ENCODE data around the gene TMEM145.

Gene TMEM145

GRCh38 chr19:42290523-42291434 lies 22.3 kb upstream of the TMEM145 start:
- Histone ChIP-seq H3K4me3 (ENCODE audit: low read depth, low read length) (no peak overlapping the region), H3K27ac (ENCODE audit: low read depth, low read length) (no peak overlapping the region), H3K9ac (ENCODE audit: low read length) (no peak overlapping the region), H3K36me3 (ENCODE audit: control insufficient read depth, insufficient read depth, low read length) (peaks cover 82% of the 10 kb centered on the region), H3K4me1 (ENCODE audit: control insufficient read depth, insufficient read depth, low read length) (peaks cover 19% of the 10 kb centered on the region), H3K9me3 (ENCODE audit: control insufficient read depth, insufficient read depth, low read depth, low read length) (no peaks in the 10 kb centered on the region), H3K27me3 (ENCODE audit: control insufficient read depth, insufficient read depth, low read length) (no peaks in the 10 kb centered on the region)

GRCh38 chr19:42291435-42291810 lies 21.7 kb upstream of the TMEM145 start:
- Histone ChIP-seq H3K4me1 (ENCODE audit: control insufficient read depth, insufficient read depth, low read length) (peaks cover 15% of the 10 kb centered on the region), H3K27ac (ENCODE audit: low read depth, low read length) (no peak overlapping the region), H3K36me3 (ENCODE audit: control insufficient read depth, insufficient read depth, low read length) (peaks cover 85% of the 10 kb centered on the region), H3K4me3 (ENCODE audit: low read depth, low read length) (no peak overlapping the region), H3K9ac (ENCODE audit: low read length) (no peak overlapping the region), H3K9me3 (ENCODE audit: control insufficient read depth, insufficient read depth, low read depth, low read length) (no peaks in the 10 kb centered on the region), H3K27me3 (ENCODE audit: control insufficient read depth, insufficient read depth, low read length) (no peaks in the 10 kb centered on the region)

GRCh38 chr19:42292042-42292960 lies 20.8 kb upstream of the TMEM145 start:
- Histone ChIP-seq H3K9me3 (ENCODE audit: control insufficient read depth, insufficient read depth, low read depth, low read length) (no peaks in the 10 kb centered on the region), H3K9ac (ENCODE audit: low read length) (peak overlapping the region; percentile 22), H3K4me3 (ENCODE audit: low read depth, low read length) (no peak overlapping the region), H3K27ac (ENCODE audit: low read depth, low read length) (no peak overlapping the region), H3K36me3 (ENCODE audit: control insufficient read depth, insufficient read depth, low read length) (peaks cover 89% of the 10 kb centered on the region), H3K4me1 (ENCODE audit: control insufficient read depth, insufficient read depth, low read length) (peaks cover 15% of the 10 kb centered on the region), H3K27me3 (ENCODE audit: control insufficient read depth, insufficient read depth, low read length) (no peaks in the 10 kb centered on the region)

DNA sequence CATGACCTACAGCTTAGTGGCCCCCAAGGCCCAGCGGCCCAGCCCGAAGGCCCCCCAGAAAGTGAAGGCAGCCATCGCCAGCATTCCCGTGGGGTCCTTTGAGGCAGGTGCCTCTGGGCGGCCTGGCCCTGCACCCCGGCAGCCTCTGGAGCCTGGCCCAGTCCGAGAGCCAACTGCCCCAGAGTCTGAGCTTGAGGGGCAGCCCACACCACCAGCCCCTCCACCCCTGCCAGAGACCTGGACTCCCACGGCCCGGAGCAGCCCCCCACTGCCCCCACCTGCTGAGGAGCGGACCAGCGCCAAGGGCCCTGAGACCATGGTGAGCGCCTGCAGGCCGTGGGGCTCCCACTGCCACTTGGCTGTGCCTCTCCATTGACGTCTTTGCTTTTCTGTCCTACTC lies 20.1 kb upstream of the TMEM145 start:
- Histone ChIP-seq H3K4me3 (ENCODE audit: low read depth, low read length) (no peak overlapping the region), H3K9me3 (ENCODE audit: control insufficient read depth, insufficient read depth, low read depth, low read length) (no peaks in the 10 kb centered on the region), H3K27ac (ENCODE audit: low read depth, low read length) (no peak overlapping the region), H3K27me3 (ENCODE audit: control insufficient read depth, insufficient read depth, low read length) (no peaks in the 10 kb centered on the region), H3K9ac (ENCODE audit: low read length) (no peak overlapping the region), H3K4me1 (ENCODE audit: control insufficient read depth, insufficient read depth, low read length) (peaks cover 15% of the 10 kb centered on the region), H3K36me3 (ENCODE audit: control insufficient read depth, insufficient read depth, low read length) (peaks cover 82% of the 10 kb centered on the region)

- Histone ChIP-seq H3K27ac (ENCODE audit: low read depth, low read length) (no peak overlapping the region), H3K27me3 (ENCODE audit: control insufficient read depth, insufficient read depth, low read length) (no peaks in the 10 kb centered on the region), H3K4me1 (ENCODE audit: control insufficient read depth, insufficient read depth, low read length) (peaks cover 15% of the 10 kb centered on the region), H3K4me3 (ENCODE audit: low read depth, low read length) (no peak overlapping the region), H3K9ac (ENCODE audit: low read length) (no peak overlapping the region), H3K36me3 (ENCODE audit: control insufficient read depth, insufficient read depth, low read length) (peaks cover 77% of the 10 kb centered on the region), H3K9me3 (ENCODE audit: control insufficient read depth, insufficient read depth, low read depth, low read length) (no peaks in the 10 kb centered on the region)
These were observed 19.6 kb upstream of the TMEM145 start for GRCh38 chr19:42293540-42293939.

- no peaks in the 10 kb centered on the region for H3K9me3 ChIP-seq (ENCODE audit: control insufficient read depth, insufficient read depth, low read depth, low read length)
These were observed 19.2 kb upstream of the TMEM145 start for GRCh38 chr19:42293948-42294347.

DNA sequence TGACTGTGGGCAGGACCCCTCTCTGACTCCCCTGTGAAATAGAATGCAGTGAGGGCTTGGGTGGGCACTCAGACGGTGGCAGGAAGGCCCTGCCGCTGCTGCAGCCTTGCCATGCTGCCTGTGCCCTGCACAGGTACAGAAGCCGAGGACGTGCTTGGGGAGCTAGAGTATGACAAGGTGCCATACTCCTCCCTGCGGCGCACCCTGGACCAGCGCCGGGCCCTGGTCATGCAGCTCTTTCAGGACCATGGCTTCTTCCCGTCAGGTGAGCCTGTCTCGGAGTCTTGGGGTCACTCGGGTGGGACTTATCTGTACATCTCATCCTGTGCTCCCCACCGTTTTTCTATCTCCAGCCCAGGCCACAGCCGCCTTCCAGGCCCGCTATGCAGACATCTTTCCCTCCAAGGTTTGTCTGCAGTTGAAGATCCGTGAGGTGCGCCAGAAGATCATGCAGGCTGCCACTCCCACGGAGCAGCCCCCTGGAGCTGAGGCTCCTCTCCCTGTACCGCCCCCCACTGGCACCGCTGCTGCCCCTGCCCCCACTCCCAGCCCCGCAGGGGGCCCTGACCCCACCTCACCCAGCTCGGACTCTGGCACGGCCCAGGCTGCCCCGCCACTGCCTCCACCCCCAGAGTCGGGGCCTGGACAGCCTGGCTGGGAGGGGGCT lies 18.5 kb upstream of the TMEM145 start:
- Histone ChIP-seq H3K36me3 (ENCODE audit: control insufficient read depth, insufficient read depth, low read length) (peaks cover 66% of the 10 kb centered on the region), H3K9me3 (ENCODE audit: control insufficient read depth, insufficient read depth, low read depth, low read length) (no peaks in the 10 kb centered on the region), H3K27ac (ENCODE audit: low read depth, low read length) (no peak overlapping the region)

More at GRCh38 chr19:42293948-42294347, 19.2 kb upstream of the TMEM145 start:
- Histone ChIP-seq H3K36me3 (ENCODE audit: control insufficient read depth, insufficient read depth, low read length) (peaks cover 73% of the 10 kb centered on the region), H3K27ac (ENCODE audit: low read depth, low read length) (no peak overlapping the region), H3K9ac (ENCODE audit: low read length) (no peak overlapping the region), H3K4me3 (ENCODE audit: low read depth, low read length) (no peak overlapping the region), H3K27me3 (ENCODE audit: control insufficient read depth, insufficient read depth, low read length) (no peaks in the 10 kb centered on the region), H3K4me1 (ENCODE audit: control insufficient read depth, insufficient read depth, low read length) (peaks cover 15% of the 10 kb centered on the region)

DNA sequence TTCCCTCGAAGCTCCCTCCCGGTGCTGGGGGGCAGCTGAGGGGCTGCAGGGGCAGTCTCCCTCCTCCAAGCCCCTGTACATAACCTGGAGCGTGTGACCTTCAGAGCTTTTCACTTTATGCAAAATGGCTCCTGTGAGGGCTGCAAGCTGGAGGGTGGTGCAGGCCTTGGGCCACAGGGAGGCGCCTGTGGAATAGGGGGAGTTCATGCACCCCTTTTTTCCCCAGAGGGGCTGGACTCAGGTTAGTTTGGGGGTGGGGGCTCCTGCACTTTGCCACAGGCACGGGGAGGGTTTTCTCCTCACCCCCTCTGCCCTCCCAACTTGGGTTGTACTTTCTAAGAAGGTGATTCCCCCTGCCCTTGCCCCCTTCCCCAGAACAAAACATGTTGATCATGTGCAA lies 17.8 kb upstream of the TMEM145 start:
- H3K27me3 ChIP-seq (ENCODE audit: control insufficient read depth, insufficient read depth, low read length), result no peaks in the 10 kb centered on the region
- H3K27ac ChIP-seq (ENCODE audit: low read depth, low read length), result no peak overlapping the region
- peaks cover 65% of the 10 kb centered on the region for H3K36me3 ChIP-seq (ENCODE audit: control insufficient read depth, insufficient read depth, low read length)
- H3K4me1 ChIP-seq (ENCODE audit: control insufficient read depth, insufficient read depth, low read length), result peaks cover 15% of the 10 kb centered on the region
- H3K4me3 ChIP-seq (ENCODE audit: low read depth, low read length), result no peak overlapping the region
- no peak overlapping the region for H3K9ac ChIP-seq (ENCODE audit: low read length)
- H3K9me3 ChIP-seq (ENCODE audit: control insufficient read depth, insufficient read depth, low read depth, low read length), result no peaks in the 10 kb centered on the region

More for the DNA sequence above, 18.5 kb upstream of the TMEM145 start:
- Histone ChIP-seq H3K27me3 (ENCODE audit: control insufficient read depth, insufficient read depth, low read length) (no peaks in the 10 kb centered on the region), H3K4me1 (ENCODE audit: control insufficient read depth, insufficient read depth, low read length) (peaks cover 15% of the 10 kb centered on the region), H3K4me3 (ENCODE audit: low read depth, low read length) (no peak overlapping the region), H3K9ac (ENCODE audit: low read length) (no peak overlapping the region)

DNA sequence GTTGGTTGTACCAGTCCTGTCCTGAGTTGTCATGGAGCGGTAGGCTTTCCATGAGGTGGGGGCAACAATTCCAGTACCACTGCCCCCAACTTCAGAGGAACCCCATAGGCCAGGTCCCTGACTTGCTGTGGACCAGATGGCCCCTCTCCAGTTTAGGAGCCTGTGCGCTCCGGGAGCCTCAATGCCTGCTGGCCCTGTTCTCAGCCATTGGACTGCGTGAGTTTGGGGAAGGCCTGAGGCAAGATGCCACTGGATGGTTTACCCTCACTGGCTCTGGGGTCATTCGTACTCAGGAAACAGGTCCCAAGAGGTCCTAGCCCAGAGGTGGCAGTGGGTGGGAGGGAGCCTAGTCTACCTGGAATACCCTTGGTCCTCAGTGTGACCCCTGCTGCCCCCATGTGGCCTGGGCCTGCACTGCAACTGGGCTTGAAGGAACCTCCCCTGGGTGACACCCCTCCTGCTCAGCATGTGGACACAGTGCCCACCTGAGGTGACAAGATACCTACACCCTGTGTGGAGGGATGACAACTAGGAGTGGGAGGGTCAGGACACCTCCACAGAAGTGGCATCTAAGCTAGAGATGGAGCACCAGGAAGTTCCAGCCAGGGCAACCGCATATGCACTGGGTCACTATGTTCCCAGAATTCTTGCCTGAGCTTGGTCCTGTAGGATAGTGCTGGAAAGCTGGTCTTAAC lies 17.1 kb upstream of the TMEM145 start:
- peaks cover 59% of the 10 kb centered on the region for H3K36me3 ChIP-seq (ENCODE audit: control insufficient read depth, insufficient read depth, low read length)
- H3K4me3 ChIP-seq (ENCODE audit: low read depth, low read length), result no peak overlapping the region
- H3K4me1 ChIP-seq (ENCODE audit: control insufficient read depth, insufficient read depth, low read length), result peaks cover 10% of the 10 kb centered on the region
- H3K27me3 ChIP-seq (ENCODE audit: control insufficient read depth, insufficient read depth, low read length), result no peaks in the 10 kb centered on the region
- H3K9ac ChIP-seq (ENCODE audit: low read length), result no peak overlapping the region
- no peaks in the 10 kb centered on the region for H3K9me3 ChIP-seq (ENCODE audit: control insufficient read depth, insufficient read depth, low read depth, low read length)
- no peak overlapping the region for H3K27ac ChIP-seq (ENCODE audit: low read depth, low read length)

DNA sequence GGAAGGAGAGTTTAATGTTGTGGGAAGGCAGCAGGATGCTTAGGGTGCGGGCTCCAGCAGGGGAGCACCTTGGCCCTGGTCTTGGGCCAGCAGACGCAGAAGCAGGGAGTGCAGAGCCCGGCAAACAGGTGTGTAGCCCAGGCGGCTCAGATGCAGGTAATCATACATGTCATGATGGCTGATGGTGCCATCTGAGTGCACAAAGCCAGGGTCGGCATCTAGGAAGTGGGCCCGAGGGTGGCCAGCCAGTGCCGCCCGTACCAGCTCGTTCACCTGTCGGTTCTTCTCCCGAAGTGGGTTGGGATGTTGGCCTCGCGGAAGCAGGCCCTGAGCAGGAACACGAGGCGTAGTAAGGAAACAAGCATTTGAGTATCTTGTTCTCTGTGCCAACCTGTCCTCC lies 16.1 kb upstream of the TMEM145 start:
- Histone ChIP-seq H3K27ac (ENCODE audit: low read depth, low read length) (no peak overlapping the region), H3K9me3 (ENCODE audit: control insufficient read depth, insufficient read depth, low read depth, low read length) (no peaks in the 10 kb centered on the region), H3K4me1 (ENCODE audit: control insufficient read depth, insufficient read depth, low read length) (peaks cover 7% of the 10 kb centered on the region), H3K9ac (ENCODE audit: low read length) (no peak overlapping the region), H3K36me3 (ENCODE audit: control insufficient read depth, insufficient read depth, low read length) (peaks cover 48% of the 10 kb centered on the region), H3K4me3 (ENCODE audit: low read depth, low read length) (no peak overlapping the region), H3K27me3 (ENCODE audit: control insufficient read depth, insufficient read depth, low read length) (no peaks in the 10 kb centered on the region)
